Stimulated activated CD4-positive, alpha-beta T cell treated with anti-CD3 and anti-CD28 coated beads, TNF-alpha, amount 100 ng/mL, for 1 hour (primary cell): ENCODE results near the gene NRG3.

Source experiments
- DNase-seq, 3 donors: peaks; one replicate each; pipeline ENCODE4 v3.0.0-alpha.2; 2020; ENCODE audit warnings: low read depth in 3 of 3, low spot score in 1 of 3

Gene NRG3

GRCh38 chr10:82462910-82463551 lies 588.0 kb downstream of the NRG3 start:
- DNase-seq: no peak

DNA sequence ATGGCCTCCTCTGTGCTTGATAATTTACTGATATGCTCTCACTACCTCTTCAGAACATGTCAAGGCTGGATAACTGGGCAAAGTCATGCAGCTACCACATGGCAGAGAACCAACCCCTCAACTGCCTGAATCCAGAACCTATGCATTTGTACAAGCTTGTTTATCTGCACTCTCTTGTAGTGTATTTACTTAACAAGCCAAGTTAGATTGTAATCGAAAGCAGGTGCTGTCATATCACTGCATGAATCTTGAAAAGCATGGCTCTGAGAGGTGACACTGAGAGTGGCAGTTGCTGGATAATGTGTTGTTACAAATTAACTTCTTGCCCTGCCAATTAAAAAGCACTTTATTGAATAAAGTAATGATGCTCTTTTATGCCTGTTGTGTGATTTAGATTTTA lies 588.6 kb downstream of the NRG3 start:
- no peak for DNase-seq

DNA sequence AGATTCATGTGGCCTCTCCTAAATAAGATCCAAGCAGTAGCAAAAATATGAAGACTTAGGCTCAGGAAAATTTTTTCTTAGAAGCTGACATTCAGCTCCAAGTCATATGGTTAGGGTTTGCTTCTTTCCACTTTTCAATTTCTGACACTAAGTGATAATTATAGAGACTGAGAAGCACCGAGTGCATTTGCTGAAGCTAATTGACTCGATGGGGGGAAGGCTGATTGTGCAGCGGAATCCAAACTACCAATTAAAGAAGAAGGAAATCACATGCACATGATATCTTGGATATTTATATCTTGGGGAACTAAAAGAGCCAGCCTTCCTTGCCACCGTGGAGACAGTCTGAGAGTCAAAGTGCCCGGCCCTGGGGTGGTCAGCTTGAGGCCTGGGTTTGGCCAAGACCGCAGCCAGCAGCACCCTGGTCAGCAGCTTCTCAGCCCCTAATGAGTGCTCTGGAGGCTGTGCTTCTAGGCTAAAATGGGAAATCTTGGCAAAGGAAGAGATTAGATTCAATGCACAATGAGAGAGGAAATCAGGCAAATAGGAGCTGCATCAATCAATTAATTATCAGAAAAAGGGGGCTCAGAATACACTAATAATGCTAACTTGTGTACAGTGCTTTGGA lies 589.3 kb downstream of the NRG3 start:
- DNase-seq: no peak

- DNase-seq: no peak
Observed at GRCh38 chr10:82464966-82465365, 590.0 kb downstream of the NRG3 start.

- no peak for DNase-seq
Observed at GRCh38 chr10:82468453-82468852, 593.5 kb downstream of the NRG3 start.

DNA sequence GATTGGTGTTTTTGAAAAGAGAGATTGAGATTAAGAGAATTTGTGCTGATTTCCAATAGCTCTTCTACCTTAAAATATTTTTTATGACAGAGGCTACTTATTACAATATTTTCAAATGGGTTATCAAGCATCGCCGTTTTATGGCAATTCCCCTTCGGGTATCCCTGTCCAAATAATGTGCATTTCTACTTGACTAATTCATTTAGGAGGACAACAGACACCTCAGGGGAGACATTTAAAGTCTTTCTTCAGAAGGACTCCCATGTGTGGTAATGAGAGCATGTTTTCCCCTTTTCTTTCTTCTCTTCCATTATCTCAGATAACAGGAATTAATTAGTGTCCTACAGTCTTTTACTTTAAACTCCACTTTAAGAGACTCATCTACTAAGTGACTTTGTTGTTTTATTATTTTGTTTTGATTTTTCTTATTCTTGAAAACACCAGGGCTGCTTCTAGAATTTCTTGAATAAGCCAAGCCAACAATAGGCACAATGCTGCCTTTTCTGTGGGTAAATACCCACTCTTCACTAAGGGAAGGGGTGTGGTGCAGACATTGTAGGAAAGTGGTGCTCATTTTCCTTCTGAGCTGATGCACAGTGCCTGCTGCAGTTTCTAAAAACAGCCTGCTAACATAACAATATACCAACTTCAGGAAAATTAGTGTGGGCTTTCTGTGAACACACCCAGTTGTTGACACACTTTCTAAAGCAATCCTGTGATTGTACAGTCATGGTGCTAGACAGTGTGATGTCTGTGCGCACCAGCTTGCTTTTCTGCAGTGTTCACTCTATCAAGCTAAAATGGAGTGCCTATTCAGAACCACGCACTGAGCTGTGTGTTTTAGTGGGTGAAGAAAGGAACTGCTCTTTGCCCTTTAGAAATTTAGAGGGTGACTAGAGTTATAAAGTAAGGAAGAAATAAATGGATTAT lies 597.7 kb downstream of the NRG3 start:
- DNase-seq: no peak

- DNase-seq: no peak
Observed at GRCh38 chr10:82477776-82478175, 602.8 kb downstream of the NRG3 start.

DNA sequence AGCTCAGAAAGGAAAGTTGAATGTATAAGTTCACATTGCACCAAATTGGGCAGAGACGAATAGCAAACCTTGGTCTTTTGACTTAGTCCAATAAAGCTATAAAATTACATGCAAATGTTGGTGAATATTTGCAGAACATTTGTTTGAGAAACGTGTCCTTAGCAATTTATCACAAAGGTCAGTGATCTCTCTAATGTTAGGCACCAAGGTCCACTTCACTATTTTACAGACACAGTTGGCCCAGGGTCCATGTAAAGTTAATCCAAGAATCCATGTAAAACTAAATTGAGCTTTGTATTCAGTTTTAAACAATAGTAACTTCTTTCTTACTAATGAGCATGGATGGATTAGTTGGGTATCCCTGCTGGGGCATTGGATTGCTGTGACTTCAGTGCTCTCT lies 617.7 kb downstream of the NRG3 start:
- DNase-seq: no peak

GRCh38 chr10:82496114-82496513 lies 621.1 kb downstream of the NRG3 start:
- no peak for DNase-seq

GRCh38 chr10:82497439-82497838 lies 622.4 kb downstream of the NRG3 start:
- no peak for DNase-seq

- no peak for DNase-seq
Observed at GRCh38 chr10:82498976-82499375, 624.0 kb downstream of the NRG3 start.

DNA sequence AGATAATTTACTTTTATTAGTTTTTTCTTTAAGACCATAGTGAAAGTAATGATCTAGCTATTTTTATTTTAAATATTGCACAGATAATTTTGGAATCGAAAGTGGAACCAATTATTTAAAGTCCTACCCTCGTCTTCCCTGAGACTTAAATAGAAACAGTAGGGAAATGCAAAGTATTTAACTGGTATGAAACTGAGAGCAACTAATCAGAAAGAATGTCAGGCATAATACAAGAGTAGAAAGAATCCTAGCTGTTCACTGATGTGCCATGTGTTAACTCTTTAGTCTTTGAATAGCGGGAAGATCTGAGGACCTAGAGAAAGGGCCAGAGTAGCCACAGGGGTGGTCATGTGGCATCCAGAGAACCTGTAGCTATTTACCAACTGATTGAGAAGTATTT lies 630.0 kb downstream of the NRG3 start:
- DNase-seq: no peak

DNA sequence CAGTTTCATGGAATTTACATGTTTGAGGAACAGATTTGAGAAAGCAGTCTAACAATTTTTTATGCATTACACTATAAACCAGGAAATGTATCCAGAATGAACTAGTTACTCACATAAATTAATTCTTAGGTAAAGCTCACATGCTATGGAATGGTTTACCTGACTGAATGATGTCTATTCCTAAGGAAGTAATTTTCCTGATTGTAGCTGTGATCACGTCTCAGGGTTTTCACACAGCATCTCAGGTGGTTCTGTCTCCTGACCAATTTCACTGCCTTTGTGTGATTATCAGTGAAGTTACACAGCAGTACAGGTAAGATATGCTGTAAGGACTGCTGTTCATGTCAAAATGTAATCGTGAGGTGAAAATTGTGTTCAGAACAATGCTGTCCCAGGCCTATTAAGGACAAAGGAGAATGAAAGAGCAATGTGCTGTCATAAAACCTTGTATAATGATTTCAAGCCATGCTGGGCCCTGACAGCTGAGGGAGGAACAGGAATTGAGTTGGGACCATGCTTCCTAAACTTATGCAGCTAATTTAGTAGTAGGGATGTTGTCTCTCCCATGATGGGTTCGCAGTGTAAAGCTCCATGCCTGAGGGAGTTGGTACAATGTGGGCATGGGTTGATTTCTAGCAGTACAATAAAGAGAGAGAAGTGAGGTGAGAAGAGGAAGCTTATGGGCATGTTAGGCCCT lies 631.8 kb downstream of the NRG3 start:
- DNase-seq: no peak

DNA sequence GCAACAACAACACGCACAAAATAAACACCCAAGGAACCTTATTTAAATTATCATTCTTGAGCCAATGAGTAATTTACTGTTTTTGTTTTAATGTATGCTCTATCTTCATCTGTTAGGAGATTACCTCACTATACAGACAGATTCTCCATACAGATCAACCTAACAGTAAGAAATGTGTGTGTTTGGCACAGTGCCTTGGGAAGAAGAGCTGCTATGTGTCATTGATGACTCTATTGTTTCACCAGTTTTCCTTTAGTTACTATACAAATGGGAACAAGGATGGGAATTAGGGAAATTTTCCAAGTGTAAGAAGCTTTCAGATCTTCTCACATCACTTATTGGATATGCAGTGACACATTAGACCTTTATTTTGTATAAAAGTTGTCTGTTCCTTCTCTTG lies 640.3 kb downstream of the NRG3 start:
- no peak for DNase-seq

DNA sequence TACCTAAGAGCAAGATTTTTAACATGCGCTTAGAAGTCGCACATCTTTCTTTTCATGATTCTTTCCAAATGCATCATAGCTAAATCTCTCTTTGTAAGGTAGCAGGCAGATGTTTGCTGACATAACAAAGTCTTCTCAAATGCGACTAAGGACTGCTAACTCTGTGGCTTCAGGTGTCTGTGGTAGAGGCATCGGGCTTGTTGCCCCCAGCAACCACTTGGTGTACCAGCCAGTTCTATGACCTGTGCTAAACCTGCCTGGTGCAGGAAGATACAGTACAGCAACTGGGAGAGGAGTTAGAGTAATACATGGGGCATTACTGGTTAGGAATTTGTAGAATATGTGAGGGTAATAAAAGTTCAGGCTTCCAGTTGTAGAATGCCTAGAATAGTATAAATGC lies 654.1 kb downstream of the NRG3 start:
- no peak for DNase-seq

DNA sequence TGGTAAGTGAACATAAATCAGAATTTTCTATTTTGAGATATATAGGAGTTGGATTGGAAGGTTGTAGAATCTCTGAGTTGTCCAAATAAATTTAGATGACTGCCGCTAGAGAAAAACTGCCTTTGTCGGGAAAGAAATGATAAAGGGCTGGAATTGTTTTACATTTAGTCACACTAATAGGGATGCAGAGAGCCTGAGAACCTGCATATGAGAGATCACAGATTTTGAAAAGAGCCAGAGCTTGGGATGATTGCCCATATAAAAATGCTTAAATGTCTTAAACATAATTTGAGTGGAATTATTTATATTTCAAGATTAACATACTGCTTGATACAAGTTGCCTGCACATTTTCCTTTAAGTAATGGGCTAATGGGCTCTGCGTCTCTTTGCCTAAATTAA lies 660.5 kb downstream of the NRG3 start:
- DNase-seq: no peak

- DNase-seq: no peak
Observed at GRCh38 chr10:82536668-82537067, 661.7 kb downstream of the NRG3 start.

DNA sequence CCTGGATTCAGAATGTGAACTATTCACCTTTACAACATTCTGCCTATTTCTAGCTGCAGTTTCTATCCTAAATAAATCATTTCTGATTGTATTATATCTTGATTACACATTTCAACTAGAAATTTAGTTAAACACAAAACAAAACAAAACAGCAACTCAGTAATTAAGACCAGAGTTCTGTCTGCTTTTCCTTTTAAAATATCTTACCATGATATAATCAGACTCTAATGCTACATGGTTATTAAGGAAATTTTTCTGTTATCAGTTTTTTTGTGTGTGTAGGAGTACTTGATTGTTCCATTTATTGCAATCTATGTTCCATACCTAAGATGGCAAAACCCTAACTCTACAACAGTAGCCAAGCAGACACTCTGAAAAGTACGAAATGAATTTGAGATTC lies 663.3 kb downstream of the NRG3 start:
- no peak for DNase-seq

DNA sequence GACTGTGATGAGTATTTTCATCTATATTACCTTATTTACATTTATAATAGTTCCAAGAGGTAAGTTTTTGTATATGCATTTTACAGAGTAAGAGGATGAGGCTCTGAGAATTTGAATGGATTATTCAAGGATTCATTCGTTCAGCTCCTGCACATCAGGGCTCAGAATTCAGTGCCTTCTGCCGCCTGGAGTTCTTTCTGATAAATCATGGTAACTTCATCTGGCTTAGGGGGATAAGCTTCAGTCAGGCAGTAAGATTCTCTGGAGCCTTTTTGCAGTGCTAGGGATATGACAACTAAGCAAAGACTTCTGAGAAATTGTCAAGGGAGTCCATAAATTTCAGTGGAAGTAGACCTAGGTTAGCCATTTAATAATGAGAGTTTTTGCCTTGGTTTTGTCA lies 668.6 kb downstream of the NRG3 start:
- DNase-seq: no peak

GRCh38 chr10:82544377-82544776 lies 669.4 kb downstream of the NRG3 start:
- DNase-seq: no peak

DNA sequence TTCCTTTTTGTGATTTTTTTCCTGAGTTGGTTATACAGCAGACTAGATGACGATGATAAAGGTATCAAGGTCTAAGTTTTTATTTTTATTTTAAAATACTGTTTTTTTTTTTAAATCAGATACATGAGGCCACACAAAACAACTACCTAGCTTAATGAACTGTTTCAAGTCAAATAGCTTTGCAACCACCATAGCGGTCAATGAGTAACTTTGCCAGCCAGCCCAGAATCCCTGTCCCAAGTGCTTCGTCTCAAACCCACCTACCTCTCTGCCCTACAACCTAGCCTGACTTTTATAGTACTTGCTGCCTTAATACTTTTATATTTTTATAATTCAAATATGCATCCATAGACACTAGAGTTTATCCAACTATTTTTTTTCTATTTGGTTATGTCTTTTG lies 676.5 kb downstream of the NRG3 start:
- no peak for DNase-seq

DNA sequence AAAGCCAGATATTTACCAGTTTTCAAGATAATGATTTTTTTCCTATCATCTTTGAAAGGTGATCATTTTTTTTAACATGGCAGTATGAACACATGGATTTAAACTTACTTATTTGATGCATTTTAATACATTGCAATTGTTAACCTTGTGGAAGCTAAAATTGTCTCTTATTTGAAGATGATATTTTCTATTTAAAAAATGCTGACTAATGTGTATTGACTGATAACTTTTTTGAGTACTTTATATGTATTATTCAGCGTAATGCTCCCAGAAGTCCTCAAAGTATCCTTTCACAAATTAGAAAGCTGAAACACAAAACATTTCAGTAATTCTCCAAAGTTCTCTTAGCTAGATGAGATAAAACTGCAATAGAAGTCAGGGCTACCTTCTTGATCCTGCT lies 677.3 kb downstream of the NRG3 start:
- DNase-seq: no peak
